Measurements from ENCODE around the gene NOS3.

- no peak for TF ChIP-seq FOXK2 (IDR thresholded peaks at IDR 0.05)
- TF ChIP-seq, protein P1, sequence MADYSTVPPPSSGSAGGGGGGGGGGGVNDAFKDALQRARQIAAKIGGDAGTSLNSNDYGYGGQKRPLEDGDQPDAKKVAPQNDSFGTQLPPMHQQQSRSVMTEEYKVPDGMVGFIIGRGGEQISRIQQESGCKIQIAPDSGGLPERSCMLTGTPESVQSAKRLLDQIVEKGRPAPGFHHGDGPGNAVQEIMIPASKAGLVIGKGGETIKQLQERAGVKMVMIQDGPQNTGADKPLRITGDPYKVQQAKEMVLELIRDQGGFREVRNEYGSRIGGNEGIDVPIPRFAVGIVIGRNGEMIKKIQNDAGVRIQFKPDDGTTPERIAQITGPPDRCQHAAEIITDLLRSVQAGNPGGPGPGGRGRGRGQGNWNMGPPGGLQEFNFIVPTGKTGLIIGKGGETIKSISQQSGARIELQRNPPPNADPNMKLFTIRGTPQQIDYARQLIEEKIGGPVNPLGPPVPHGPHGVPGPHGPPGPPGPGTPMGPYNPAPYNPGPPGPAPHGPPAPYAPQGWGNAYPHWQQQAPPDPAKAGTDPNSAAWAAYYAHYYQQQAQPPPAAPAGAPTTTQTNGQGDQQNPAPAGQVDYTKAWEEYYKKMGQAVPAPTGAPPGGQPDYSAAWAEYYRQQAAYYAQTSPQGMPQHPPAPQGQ (CRISPR knock-in tag; IDR thresholded peaks at IDR 0.05; ENCODE audit: borderline replicate concordance): no peak
Measured at GRCh38 chr7:150963707-150964559, 26.9 kb upstream of the NOS3 start.
